Kidney (tissue), 14 donors: ENCODE results near the gene ZNF124. TPM values are rescaled to one million over a fixed set of nuclear protein-coding genes. Genes with fewer than 3 reads are reported as not detected.
"Not testable (repeated sequence)": the region's sequence is repeated elsewhere in the genome, so short reads cannot be mapped to it uniquely, and the experiment has no call there.

Source experiments
- DNase-seq, 5 donors: peaks; one replicate each; pipeline ENCODE4 v3.0.0-alpha.2; 2013 to 2020
- FAIRE-seq: peaks from 2 replicates; lab custom pipeline; 2012; peaks lifted over from hg19 to GRCh38; lab: Jason Lieb, UNC
- H3K27ac ChIP-seq, 2 donors: one replicate each; pipeline ENCODE4 v1.7.0; 2013; ENCODE audit warnings: low read depth in 2 of 2, low read length in 2 of 2, inconsistent platforms in 1 of 2
- H3K27me3 ChIP-seq: one replicate; pipeline ENCODE4 v1.7.1; 2013; ENCODE audit warnings: low read length, inconsistent platforms; ENCODE audit not compliant: control insufficient read depth, insufficient read depth
- H3K36me3 ChIP-seq, 3 donors: one replicate each; pipeline versions ENCODE4 v1.7.0 to v1.7.1; 2013; ENCODE audit warnings: low read length in 3 of 3, control low read depth in 1 of 3, inconsistent platforms in 1 of 3; ENCODE audit not compliant: insufficient read depth in 3 of 3, control insufficient read depth in 2 of 3
- H3K4me1 ChIP-seq, 3 donors: one replicate each; pipeline versions ENCODE4 v1.7.0 to v1.7.1; 2013; ENCODE audit warnings: low read length in 3 of 3, inconsistent platforms in 1 of 3, low read depth in 1 of 3; ENCODE audit not compliant: control insufficient read depth in 2 of 3, insufficient read depth in 2 of 3
- H3K4me3 ChIP-seq, 3 donors: one replicate each; pipeline versions ENCODE4 v1.7.0 to v1.8.1; 2013; ENCODE audit warnings: low read length in 3 of 3, control low read depth in 1 of 3, inconsistent platforms in 1 of 3
- H3K9ac ChIP-seq, 3 donors: one replicate each; pipeline versions ENCODE4 v1.7.0 to v1.7.1; 2013; ENCODE audit warnings: low read length in 3 of 3, control low read depth in 1 of 3, inconsistent platforms in 1 of 3
- H3K9me3 ChIP-seq, 3 donors: one replicate each; pipeline versions ENCODE4 v1.7.0 to v1.7.1; 2013; ENCODE audit warnings: low read length in 3 of 3, control low read depth in 1 of 3, inconsistent platforms in 1 of 3; ENCODE audit not compliant: control insufficient read depth in 2 of 3, insufficient read depth in 1 of 3
- intact Hi-C: fragments of 100-400 bp; cut with DNase I; formaldehyde crosslinking; loops from one replicate; pipeline ENCODE4 v1.11.1; 2022
- polyA plus RNA-seq: library from polyadenylated mRNA; stranded (reverse); fragments of 350-450 nt; fragmentation: Illumina TruSeq; extraction: RNeasy Lipid Tissue Mini Kit (QIAGEN cat#74804); gene quantifications from one replicate; pipeline ENCODE4 v1.2.3, GENCODE V29; 2014; ENCODE audit warnings: low read depth, low replicate concordance; ENCODE audit not compliant: insufficient read depth
- total RNA-seq: library from RNA; stranded (reverse); fragmentation: NEBNext Ultra II Directional; extraction: Animal tissue kit (Norgen Biotek cat#: 25700); gene quantifications from one replicate; pipeline ENCODE4 v1.2.1, GENCODE V29; 2021
- TF ChIP-seq, protein P1 (sequence below): IDR thresholded peaks from 3 replicates; pipeline ENCODE4 v1.5.1; 2012; ENCODE audit warnings: mild to moderate bottlenecking, moderate library complexity, borderline replicate concordance; ENCODE audit not compliant: insufficient read depth; ENCODE audit errors: extremely low read depth
- donor health status: control.
- donor health status: control.
- donor health status: control.
- donor health status: control.
- donor health status: control.
- donor health status: DM: yes; HTN: yes; CAD: no.
- donor health status: Normal renal cell carcinoma (clear cell type).

Gene ZNF124
- total and polyA plus RNA-seq, 2 donors from 2014 or later = 2.5 to 45.7 TPM

DNA sequence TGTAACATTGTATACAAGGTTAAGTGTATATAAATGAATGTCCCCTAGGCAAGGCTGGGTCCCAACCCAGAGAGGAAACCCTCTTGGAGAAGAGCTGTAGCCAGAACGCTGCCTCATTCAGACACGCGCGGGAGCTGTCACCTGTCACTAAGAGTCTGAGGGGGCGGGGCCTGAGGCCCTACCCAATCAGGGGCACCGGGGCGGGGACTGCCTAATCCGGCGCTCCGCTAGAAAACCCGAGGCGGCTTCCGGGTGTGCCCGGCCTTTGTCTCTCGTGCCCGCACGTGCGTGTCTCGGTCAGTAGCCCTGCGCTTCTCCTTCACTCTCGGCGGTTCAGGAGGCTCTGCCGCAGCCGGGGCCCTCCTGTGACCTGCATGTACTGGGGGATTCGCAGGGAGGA lies 45.7 kb downstream of the ZNF124 start:
- H3K9me3 ChIP-seq, H3K4me3 ChIP-seq, DNase-seq, H3K27me3 ChIP-seq, H3K36me3 ChIP-seq, H3K27ac ChIP-seq, H3K4me1 ChIP-seq, H3K9ac ChIP-seq: not testable (repeated sequence)
- FAIRE-seq = peak; percentile 76
- intact Hi-C loops = loop anchor here (5.0 kb wide), 1 partner anchor 41 kb away; no protein-coding TSS in a partner anchor

DNA sequence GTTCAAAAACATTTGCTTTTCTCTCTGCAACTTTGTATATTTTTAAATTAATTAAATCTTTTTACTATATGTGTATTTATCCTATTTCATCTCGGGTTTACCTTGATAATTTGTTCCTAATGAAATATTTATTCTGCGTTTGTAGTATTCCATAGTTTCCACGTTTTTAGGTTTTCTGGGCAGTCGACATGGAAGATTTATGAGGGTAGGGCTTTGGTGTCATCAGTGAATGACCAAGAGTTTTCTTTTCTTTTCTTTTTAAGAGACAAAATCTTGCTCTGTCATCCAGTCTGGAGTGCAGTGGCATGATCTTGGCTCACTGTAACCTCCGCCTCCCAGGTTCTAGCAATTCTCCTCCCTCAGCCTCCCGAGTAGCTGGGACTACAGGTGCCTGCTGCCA lies 50.4 kb downstream of the ZNF124 start:
- Histone ChIP-seq H3K4me3 (no peak overlapping the region), H3K4me1 (no peaks in the 10 kb centered on the region), H3K27ac (no peak overlapping the region), H3K27me3 (no peaks in the 10 kb centered on the region), H3K9me3 (no peaks in the 10 kb centered on the region), H3K9ac (no peak overlapping the region), H3K36me3 (no peaks in the 10 kb centered on the region)
- DNase-seq (no peak), FAIRE-seq (no peak)
- TF ChIP-seq, protein P1, sequence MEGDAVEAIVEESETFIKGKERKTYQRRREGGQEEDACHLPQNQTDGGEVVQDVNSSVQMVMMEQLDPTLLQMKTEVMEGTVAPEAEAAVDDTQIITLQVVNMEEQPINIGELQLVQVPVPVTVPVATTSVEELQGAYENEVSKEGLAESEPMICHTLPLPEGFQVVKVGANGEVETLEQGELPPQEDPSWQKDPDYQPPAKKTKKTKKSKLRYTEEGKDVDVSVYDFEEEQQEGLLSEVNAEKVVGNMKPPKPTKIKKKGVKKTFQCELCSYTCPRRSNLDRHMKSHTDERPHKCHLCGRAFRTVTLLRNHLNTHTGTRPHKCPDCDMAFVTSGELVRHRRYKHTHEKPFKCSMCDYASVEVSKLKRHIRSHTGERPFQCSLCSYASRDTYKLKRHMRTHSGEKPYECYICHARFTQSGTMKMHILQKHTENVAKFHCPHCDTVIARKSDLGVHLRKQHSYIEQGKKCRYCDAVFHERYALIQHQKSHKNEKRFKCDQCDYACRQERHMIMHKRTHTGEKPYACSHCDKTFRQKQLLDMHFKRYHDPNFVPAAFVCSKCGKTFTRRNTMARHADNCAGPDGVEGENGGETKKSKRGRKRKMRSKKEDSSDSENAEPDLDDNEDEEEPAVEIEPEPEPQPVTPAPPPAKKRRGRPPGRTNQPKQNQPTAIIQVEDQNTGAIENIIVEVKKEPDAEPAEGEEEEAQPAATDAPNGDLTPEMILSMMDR = no peak
- intact Hi-C loops = no loop called here

DNA sequence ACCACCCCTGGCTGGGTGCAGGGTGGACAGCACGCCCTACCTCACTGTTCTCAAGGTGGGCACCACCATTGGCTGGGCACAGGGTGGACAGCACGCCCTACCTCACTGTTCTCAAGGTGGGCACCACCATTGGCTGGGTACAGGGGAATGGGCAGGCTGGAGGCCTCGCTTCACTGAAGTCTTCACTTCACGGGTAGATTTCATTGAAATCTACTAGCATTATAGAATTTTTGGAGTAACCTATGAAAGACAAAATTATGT lies 51.5 kb downstream of the ZNF124 start:
- H3K4me3 ChIP-seq, H3K9ac ChIP-seq, H3K27me3 ChIP-seq, FAIRE-seq, H3K4me1 ChIP-seq, DNase-seq, intact Hi-C loops, H3K9me3 ChIP-seq, H3K27ac ChIP-seq, H3K36me3 ChIP-seq: not testable (repeated sequence)

DNA sequence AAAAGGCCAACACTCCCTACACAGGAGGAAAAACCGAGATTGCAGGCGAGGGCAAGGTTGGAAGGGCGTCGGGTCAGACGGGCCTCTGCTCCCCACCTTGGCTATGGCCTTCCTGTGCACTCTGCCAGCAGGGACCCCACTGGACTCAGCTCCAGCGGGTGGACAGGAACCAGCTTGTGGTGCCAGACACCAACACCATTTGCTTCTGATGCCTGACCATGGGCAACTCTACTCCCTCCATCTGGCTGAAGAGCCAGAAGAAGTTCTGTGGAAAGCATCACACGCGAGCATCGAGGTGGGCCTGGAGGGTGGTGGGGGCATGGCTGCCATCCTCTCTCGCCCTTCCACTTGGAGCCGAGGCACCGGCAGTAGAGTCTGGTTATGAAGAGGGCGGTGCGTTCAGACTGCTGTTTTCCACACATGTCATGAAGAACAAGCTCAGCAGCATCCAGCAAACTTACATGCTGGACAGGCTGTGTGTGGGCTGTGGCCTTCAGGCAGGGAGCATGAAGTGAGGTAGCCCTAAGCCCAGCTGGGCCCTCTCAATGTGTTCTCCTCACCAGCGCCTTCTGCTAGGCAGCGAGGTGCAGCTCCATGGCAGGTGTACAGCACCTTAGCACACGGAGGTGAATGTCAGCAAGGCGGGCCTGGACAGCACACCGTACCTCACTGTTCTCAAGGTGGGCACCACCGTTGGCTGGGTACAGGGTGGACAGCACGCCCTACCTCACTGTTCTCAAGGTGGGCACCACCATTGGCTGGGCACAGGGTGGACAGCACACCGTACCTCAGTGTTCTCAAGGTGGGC lies 52.0 kb downstream of the ZNF124 start:
- intact Hi-C loops = no loop called here
- no peaks in the 10 kb centered on the region for H3K4me1 ChIP-seq
- no peaks in the 10 kb centered on the region for H3K36me3 ChIP-seq
- H3K27ac ChIP-seq = no peak overlapping the region
- H3K27me3 ChIP-seq = no peaks in the 10 kb centered on the region
- no peak overlapping the region for H3K9ac ChIP-seq
- TF ChIP-seq, protein P1 = no peak
- FAIRE-seq (no peak), DNase-seq (no peak)
- H3K9me3 ChIP-seq = no peaks in the 10 kb centered on the region
- no peak overlapping the region for H3K4me3 ChIP-seq
